ENCODE data around the gene PLP2.
"Not testable (repeated sequence)": the region's sequence is repeated elsewhere in the genome, so short reads cannot be mapped to it uniquely, and the experiment has no call there.

PLP2 gene

GRCh38 chrX:49171752-49172279 is at the start of gene PLP2:
TSS of gene PLP2 (plus strand) at chrX:49171898. CDS start at chrX:49172001, 103 bp downstream.
- DNase-seq (ENCODE audit: low read depth) = no peak

GRCh38 chrX:49122499-49122898 is 49.2 kb upstream of the PLP2 start:
- no peak for DNase-seq (ENCODE audit: low read depth)

DNA sequence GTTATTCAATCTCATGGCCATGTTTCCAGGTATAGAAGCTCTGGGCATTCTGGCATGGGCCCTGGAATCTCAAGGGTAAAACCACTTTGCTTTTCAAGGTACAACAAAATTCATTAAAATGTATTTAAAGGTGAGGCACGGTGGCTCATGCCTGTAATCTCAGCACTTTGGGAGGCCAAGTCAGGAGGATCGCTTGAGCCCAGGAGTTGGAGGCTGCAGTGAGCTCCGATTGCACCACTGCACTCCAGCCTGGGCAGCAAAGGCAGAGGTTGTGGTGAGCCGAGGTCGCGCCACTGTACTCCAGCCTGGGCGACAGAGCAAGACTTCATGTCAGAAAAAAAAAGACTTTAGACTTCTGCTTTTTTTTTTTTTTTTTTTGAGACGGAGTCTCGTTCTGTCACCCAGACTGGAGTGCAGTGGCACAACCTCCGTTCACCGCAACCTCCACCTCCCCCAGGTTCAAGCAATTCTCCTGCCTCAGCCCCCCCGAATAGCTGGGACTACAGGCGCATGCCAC is 43.9 kb upstream of the PLP2 start:
- DNase-seq (ENCODE audit: low read depth) = not testable (repeated sequence)

GRCh38 chrX:49129427-49129826 is 42.3 kb upstream of the PLP2 start:
- no peak for DNase-seq (ENCODE audit: low read depth)

DNA sequence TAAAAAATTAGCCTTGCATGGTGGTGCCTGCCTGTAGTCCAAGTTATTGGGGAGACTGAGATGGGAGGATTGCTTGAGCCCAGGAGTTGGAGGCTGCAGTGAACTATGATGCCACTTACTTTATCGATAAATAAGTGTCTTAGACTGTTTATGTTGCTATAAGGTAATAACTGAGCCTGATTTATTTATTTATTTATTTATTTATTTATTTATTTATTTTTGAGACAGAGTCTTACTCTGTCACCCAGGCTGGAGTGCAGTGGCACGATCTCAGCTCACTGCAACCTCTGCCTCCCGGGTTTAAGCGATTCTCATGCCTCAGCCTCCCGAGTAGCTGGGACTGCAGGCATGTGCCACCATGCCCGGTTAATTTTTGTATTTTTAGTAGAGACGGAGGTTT is 39.4 kb upstream of the PLP2 start:
- DNase-seq (ENCODE audit: low read depth) = not testable (repeated sequence)

GRCh38 chrX:49133759-49134158 is 37.9 kb upstream of the PLP2 start:
- no peak for DNase-seq (ENCODE audit: low read depth)

DNA sequence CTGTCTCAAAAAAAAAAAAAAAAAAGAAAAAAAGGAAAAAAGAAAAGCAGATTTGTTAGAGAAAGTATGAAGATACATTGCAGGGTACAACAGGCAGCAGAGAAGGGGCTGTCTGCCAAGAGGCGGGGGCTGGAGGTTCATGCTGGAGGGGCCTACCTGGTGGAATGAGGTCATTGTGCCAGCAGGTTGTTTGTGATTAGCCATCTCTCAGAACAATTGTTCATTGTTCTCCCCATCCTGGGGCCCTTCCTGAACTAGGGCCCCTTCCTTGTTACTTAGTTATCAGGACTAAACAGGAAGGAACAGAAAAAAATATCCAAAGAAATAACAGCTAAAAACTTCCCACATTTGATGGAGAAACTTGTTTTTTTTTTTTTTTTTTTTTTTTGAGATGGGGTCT is 34.2 kb upstream of the PLP2 start:
- no peak for DNase-seq (ENCODE audit: low read depth)

DNA sequence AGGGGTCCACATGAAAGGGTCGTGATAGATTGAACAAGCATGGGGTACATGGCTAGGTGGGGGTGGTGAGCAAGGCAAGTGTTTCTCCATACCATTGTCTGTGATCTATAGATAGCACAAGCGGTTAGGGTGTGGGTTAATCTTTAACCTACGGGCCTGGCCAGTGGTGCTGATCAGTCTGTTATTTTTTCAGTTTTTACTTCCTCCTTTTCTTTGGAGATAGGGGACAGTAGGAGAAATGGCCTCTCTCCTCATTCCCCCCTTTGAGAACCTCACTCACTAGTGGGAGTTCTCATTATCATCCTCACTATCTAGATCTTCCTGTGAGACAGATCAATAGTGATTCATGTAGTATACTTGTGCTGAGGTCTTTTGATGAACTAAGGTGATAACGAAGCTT is 32.0 kb upstream of the PLP2 start:
- no peak for DNase-seq (ENCODE audit: low read depth)

DNA sequence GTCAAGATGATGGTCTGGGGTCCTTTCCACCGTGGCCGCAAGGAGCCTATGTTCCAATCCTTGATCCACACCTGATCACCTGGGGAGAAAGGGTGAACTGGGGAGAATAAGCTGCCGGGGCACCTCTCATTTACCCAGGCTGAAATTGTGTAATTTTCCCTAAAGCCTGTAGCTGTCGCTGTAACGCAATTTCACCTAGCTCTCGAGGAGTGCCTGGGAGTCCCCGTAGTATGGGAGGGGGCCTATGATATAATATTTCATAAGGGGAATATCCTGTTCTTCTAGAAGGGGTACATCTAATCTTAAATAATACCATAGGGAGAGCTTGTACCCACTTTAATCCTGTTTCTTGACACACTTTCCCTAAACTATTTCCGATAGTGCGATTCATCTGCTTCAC is 29.4 kb upstream of the PLP2 start:
- DNase-seq (ENCODE audit: low read depth) = not testable (repeated sequence)

DNA sequence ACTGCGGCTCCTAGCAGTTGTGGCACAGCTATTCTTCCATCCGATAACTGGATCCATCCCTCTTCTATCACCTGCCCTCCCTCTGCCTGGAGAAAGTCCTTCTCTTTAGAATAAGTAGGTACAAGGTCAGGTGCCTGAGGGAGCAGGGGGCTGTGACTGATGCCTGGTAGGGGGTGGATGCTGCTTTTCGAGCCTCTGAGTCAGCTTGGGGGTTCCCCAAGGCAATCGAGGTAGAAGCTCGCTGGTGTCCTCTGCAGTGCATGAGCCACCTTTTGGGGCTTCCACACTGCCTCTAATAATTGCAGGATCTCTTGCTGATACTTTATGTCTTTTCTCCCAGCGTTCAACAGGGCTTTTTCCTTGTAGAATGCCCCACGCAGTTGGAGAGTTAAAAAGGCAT is 28.5 kb upstream of the PLP2 start:
- DNase-seq (ENCODE audit: low read depth) = not testable (repeated sequence)

DNA sequence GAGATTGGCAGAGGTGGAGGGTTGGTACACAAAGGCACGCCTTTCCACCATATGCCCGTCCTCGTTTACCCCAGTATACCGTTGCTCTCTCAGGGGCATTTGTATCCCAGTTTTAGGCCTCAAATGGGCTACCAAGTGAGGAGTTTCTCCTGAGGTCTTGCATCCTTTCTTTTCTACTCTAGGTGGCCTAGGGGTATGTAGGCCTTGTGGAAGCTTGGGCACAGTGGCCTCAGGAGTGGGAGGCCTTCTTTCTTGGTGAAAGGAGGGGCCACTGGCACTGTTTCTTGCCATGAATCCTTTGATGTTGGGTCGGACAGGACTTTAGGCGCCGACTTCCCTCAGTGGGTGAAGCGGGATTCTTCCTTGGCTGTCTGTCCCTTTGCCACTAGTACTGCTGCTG is 24.4 kb upstream of the PLP2 start:
- no peak for DNase-seq (ENCODE audit: low read depth)

- no peak for DNase-seq (ENCODE audit: low read depth)
Observed at GRCh38 chrX:49147936-49148335, 23.8 kb upstream of the PLP2 start.

GRCh38 chrX:49148390-49149100 is 23.2 kb upstream of the PLP2 start:
- DNase-seq (ENCODE audit: low read depth) = not testable (repeated sequence)

DNA sequence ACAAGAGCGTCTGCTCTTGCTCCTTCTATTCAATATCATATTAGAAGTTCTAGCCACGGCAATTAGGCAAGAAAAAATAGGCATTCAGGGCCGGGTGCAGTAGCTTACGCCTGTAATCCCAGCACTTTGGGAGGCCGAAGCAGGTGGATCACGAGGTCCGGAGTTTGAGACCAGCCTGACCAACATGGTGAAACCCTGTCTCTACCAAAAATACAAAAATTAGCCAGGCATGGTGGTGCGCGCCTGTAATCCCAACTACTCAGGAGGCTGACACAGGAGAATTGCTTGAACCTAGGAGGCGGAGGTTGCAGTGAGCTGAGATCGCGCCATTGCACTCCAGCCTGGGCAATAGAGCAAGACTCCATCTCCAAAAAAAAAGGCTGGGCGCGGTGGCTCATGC is 22.4 kb upstream of the PLP2 start:
- DNase-seq (ENCODE audit: low read depth) = not testable (repeated sequence)

GRCh38 chrX:49153467-49153866 is 18.2 kb upstream of the PLP2 start:
- DNase-seq (ENCODE audit: low read depth) = no peak

DNA sequence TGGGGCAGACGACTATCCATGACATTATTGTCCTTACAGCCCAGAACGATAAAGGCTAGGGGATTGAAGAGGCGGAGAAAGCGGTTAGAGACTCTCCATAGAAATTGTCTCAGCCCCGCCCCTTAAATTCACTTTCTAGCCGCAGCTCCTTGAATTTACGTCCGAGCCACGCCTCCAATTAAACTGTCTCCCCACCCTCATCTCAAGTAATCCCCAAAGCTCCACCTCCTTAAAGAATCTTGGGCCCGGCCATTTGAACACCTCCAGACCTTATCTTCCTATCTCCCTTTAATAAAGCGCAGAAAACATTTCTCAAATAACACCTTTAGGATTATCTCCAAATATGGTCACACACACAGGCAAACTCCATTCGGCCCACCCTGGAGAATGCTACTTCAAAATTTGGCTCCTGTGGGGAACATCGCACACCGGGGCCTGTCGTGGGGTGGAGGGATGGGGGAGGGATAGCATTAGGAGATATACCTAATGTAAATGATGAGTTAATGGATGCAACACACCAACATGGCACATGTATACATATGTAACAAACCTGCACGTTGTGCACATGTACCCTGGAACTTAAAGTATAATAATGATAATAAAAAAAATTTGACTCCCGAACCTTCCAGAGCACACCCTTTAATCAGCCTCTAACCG is 16.3 kb upstream of the PLP2 start:
- DNase-seq (ENCODE audit: low read depth) = no peak

DNA sequence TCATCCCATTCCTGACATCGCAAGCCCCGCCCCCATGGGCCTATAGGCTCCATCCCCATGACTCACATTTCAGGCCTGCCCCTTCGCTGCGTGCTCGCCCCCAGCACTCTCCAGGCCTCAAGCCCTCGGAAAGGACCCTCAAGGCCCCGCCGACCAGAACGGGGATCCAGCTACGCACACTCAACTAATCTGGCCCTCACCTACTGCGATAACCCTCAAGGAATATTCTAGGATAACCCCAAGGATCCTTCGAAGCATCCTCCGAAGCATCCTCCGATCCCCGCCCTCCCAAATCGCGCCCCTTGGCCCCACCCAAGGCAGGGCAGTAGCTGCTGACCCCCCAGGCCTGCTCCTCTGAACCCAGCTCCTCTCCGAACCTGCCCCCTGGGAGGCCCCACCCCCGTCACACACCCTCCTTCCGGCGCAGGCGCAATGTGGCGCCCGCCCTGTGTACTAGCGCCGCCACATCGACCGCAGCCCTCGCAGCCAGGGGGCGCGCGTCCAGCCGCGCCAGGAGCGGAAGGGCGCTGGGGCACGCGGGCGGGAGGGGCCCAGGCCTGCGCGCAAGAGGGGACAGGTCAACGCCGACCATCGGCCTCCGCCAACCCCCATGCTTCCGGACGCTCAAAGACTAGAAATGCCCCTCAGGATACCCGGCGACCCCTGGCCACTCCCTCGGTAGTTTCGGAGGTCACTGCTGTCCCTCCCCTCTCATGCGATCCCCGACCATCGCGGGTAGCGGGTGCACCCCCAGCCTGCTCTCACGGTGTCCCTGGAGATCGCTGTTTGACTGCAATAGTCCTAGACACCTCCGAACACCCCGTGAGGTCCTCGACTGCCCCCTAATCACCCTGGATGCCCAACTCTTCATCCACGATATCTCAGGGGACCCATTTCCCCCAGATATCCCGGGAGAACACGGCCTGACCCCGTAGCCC is 15.5 kb upstream of the PLP2 start:
- peak; percentile 61 for DNase-seq (ENCODE audit: low read depth)

- DNase-seq (ENCODE audit: low read depth) = no peak
Observed at GRCh38 chrX:49157194-49157593, 14.5 kb upstream of the PLP2 start.

- no peak for DNase-seq (ENCODE audit: low read depth)
Observed at GRCh38 chrX:49160908-49161307, 10.8 kb upstream of the PLP2 start.

DNA sequence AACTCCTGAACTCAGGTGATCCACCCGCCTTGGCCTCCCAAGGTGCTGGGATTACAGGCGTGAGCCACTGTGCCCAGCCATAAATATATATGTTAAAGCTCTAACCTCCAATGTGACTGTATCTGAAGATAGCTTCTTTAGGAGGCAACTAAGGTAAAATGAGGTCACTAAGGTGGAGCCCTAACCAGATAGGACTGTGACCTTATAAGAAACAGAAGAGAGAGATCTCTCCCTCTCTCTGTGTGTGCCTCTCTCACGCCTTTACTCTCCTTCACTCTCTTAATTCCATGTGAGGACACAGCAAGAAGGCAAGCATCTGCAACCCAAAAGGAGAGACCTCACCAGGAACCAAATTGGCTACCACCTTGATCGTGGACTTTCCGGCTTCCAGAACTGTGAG is 10.1 kb upstream of the PLP2 start:
- no peak for DNase-seq (ENCODE audit: low read depth)

DNA sequence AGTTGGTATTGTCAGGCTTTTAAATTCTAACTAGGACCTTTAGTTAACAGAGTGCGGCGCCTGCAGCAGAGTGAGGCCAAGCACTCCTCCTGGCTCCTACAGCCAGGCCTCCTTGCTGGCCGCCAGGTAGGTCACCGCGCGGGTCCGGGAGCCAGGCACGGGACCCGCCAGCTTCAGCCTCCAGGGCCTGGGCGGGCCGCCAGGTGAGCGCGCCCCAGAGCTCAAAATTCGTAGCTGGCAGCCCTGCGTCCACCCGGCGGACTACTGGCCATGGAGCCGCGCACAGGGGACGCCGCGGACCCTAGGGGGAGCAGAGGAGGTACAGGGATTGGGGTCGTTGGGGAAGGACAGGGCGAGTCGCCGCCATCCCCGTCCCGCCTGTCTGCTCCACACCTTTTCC is 9.1 kb upstream of the PLP2 start, which contains the start of gene MAGIX:
Gene MAGIX, plus strand, starts transcription at position 139 of the 400 bp plus-strand sequence. Its CDS starts 132 bp downstream, at position 271.
- DNase-seq (ENCODE audit: low read depth) = no peak
